GM12878 (cell line): ENCODE data around the gene IFNGR2. TPM values are rescaled to one million over a fixed set of nuclear protein-coding genes. Genes with fewer than 3 reads are reported as not detected.
A peak's percentile ranks its signal among the peaks of the same experiment; 100 is the strongest.

Experiments
- ATAC-seq: fragments of 200-7000 bp; cut with Tn5 transposase; 3 replicates; pipeline ENCODE4 v1.9.1; 2020; ENCODE audit warnings: mild to moderate bottlenecking, moderate library complexity
- BruUV-seq: library from RNA; stranded (reverse); fragments of 400-500 nt; replicated peaks from 2 replicates; lab custom pipeline; 2021; lab: Mats Ljungman, UMichigan
- CTCF ChIA-PET: fragments of 300-600 bp; sonication (Branson Sonifier 250); formaldehyde crosslinking; extraction: SDS; loops from one replicate; lab custom pipeline; 2021; ENCODE audit warnings: inconsistent platforms; lab: Yijun Ruan, JAX
- POLR2A ChIA-PET: fragments of 350-600 bp; formaldehyde crosslinking; extraction: SDS; loops from one replicate; lab custom pipeline; 2021; ENCODE audit warnings: inconsistent platforms; lab: Charles Lee
- RAD21 ChIA-PET: fragments of 300-600 bp; sonication (Branson Sonifier 250); formaldehyde crosslinking; loops from one replicate; lab custom pipeline; 2023; ENCODE audit warnings: antibody characterized with exemption; ENCODE audit not compliant: unreplicated experiment; lab: Charles Lee
- SMC1A ChIA-PET: fragments of 300-600 bp; sonication (Branson Sonifier 250); formaldehyde crosslinking; loops from one replicate; lab custom pipeline; 2023; ENCODE audit not compliant: unreplicated experiment, uncharacterized antibody; lab: Charles Lee
- DNase-seq: peaks from one replicate; pipeline ENCODE4 v3.0.0-alpha.2; 2011; ENCODE audit warnings: low read depth, low spot score
- FAIRE-seq: peaks from 3 replicates; lab custom pipeline; 2011; peaks lifted over from hg19 to GRCh38; lab: Jason Lieb, UNC
- H2AFZ ChIP-seq: 2 replicates; pipeline ENCODE4 v1.6.0; 2011; ENCODE audit warnings: low read depth, low read length, control low read depth; ENCODE audit not compliant: control insufficient read depth
- H3K27ac ChIP-seq: 2 replicates; pipeline ENCODE4 v1.5.1; 2011; ENCODE audit warnings: control low read depth; ENCODE audit not compliant: control insufficient read depth, insufficient read depth
- H3K27me3 ChIP-seq, 2 experiments: replicated peaks in 1 of 2; 2 replicates each; pipeline versions ENCODE4 v1.6.0 to v1.6.1; 2011; ENCODE audit warnings: low read length in 1 of 2; ENCODE audit not compliant: control insufficient read depth in 2 of 2, insufficient read depth in 2 of 2
- H3K36me3 ChIP-seq, 2 experiments: 2 replicates each; pipeline ENCODE4 v1.5.1; 2011; ENCODE audit warnings: low read length in 1 of 2; ENCODE audit not compliant: control insufficient read depth in 2 of 2, insufficient read depth in 2 of 2
- H3K4me1 ChIP-seq: 2 replicates; pipeline ENCODE4 v1.6.1; 2011; ENCODE audit warnings: mild to moderate bottlenecking, low read length, moderate library complexity, mixed read lengths; ENCODE audit not compliant: control insufficient read depth, insufficient read depth
- H3K4me2 ChIP-seq: 2 replicates; pipeline ENCODE4 v1.6.0; 2011; ENCODE audit warnings: control low read depth; ENCODE audit not compliant: control insufficient read depth, insufficient read depth
- H3K4me3 ChIP-seq: fragments of 200-600 bp; sonication (generic); 2 replicates; pipeline ENCODE4 v1.5.1; 2016
- H3K79me2 ChIP-seq: 2 replicates; pipeline ENCODE4 v1.6.0; 2011; ENCODE audit warnings: low read length; ENCODE audit not compliant: control insufficient read depth, insufficient read depth
- H3K9ac ChIP-seq: 2 replicates; pipeline ENCODE4 v1.8.0; 2011; ENCODE audit warnings: low read length, control low read depth, mixed read lengths; ENCODE audit not compliant: control insufficient read depth, insufficient read depth
- H3K9me3 ChIP-seq: replicated peaks from 3 replicates; pipeline ENCODE4 v1.5.1; 2011; ENCODE audit warnings: mild to moderate bottlenecking, low read length; ENCODE audit not compliant: control insufficient read depth, insufficient read depth
- H4K20me1 ChIP-seq: 2 replicates; pipeline ENCODE4 v1.6.0; 2011; ENCODE audit not compliant: control insufficient read depth, insufficient read depth
- ASH2L ChIP-seq: fragments of 300-600, 200-600 bp; sonication (generic); IDR thresholded peaks from 2 replicates; pipeline ENCODE4 v1.6.1; 2017; ENCODE audit warnings: low read depth, mild to moderate bottlenecking, borderline replicate concordance
- CREM ChIP-seq: IDR thresholded peaks from 2 replicates; pipeline ENCODE4 v1.6.1; 2014; ENCODE audit warnings: antibody characterized with exemption, low read depth
- DPF2 ChIP-seq: fragments of 450-650 bp; IDR thresholded peaks from 2 replicates; pipeline ENCODE4 v1.6.1; 2017; ENCODE audit warnings: mild to moderate bottlenecking
- IKZF2 ChIP-seq, 2 experiments: fragments of 450-650 bp; IDR thresholded peaks; 2 replicates each; pipeline ENCODE4 v1.6.1; 2017; ENCODE audit warnings: mild to moderate bottlenecking in 2 of 2, moderate library complexity in 2 of 2
- NKRF ChIP-seq: fragments of 450-650 bp; conservative IDR thresholded peaks from 2 replicates; pipeline ENCODE4 v1.6.1; 2017; ENCODE audit warnings: mild to moderate bottlenecking, moderate library complexity
- PBX3 ChIP-seq: IDR thresholded peaks from 2 replicates; pipeline ENCODE4 v1.6.1; 2011; ENCODE audit warnings: mild to moderate bottlenecking, low read depth, low read length, moderate library complexity; ENCODE audit not compliant: insufficient replicate concordance
- PKNOX1 ChIP-seq: fragments of 450-650 bp; IDR thresholded peaks from 2 replicates; pipeline ENCODE4 v1.6.1; 2016; ENCODE audit warnings: mild to moderate bottlenecking
- TBL1XR1 ChIP-seq: IDR thresholded peaks from 2 replicates; pipeline ENCODE4 v1.6.1; 2012; ENCODE audit warnings: low read depth, low read length, improper control_type of control experiment
- ZNF592 ChIP-seq: fragments of 450-650 bp; IDR thresholded peaks from 2 replicates; pipeline ENCODE4 v1.6.1; 2017; ENCODE audit warnings: mild to moderate bottlenecking, moderate library complexity
- WGBS: methylation state at CpG from one replicate; pipeline ENCODE4 v1.1.6; 2016; ENCODE audit warnings: low lambda C conversion rate; ENCODE audit not compliant: insufficient replicate concordance, insufficient coverage; ENCODE audit errors: missing lambda C conversion rate; 5-methylcytosine and 5-hydroxymethylcytosine counted together
- in situ Hi-C: fragments of 300-500 bp; cut with MboI; formaldehyde crosslinking; loops from 9 replicates; pipeline ENCODE4 v1.14.3; 2018; ENCODE audit warnings: mixed read lengths
- intact Hi-C: fragments of 100-400 bp; cut with micrococcal nuclease; formaldehyde crosslinking; loops from one replicate; pipeline ENCODE4 v1.14.2; 2022; ENCODE audit not compliant: unreplicated experiment
- polyA plus RNA-seq, 11 experiments: library from polyadenylated mRNA; depleted of rRNA in 4 of 11; unstranded in 6 of 11; stranded (reverse) in 5 of 11; fragments of >200 nt; fragmentation: Nextera tagmentation in 4 of 11; fragmentation: Illumina TruSeq in 1 of 11; extraction: Ambion mirVana in 4 of 11; extraction: Trizol in 1 of 11; gene quantifications; 1 replicate in 1 of 11; 2 replicates in 10 of 11; pipeline versions ENCODE4 v1.2.1 to v1.2.3, GENCODE V29; 2011 to 2016; ENCODE audit warnings: inconsistent platforms in 2 of 11, missing spikeins in 2 of 11, low read depth in 1 of 11
- total RNA-seq, 4 experiments: library from RNA; depleted of rRNA in 3 of 4; stranded (reverse); fragments of >200 nt in 3 of 4; fragmentation: Illumina TruSeq in 1 of 4; extraction: Trizol in 1 of 4; gene quantifications; 2 replicates each; pipeline versions ENCODE4 v1.2.1 to v1.2.3, GENCODE V29; 2013 to 2021

IFNGR2 gene
- total and polyA plus RNA-seq, 10 of the 15 experiments (the other 5 are each of a cell fraction or from before 2014, with no cell fraction given) = 23.6 to 98.8 (median 77.0) TPM

- TF ChIP-seq PKNOX1 (peak; percentile 78), NKRF (no peak), IKZF2 (IDR thresholded peaks at IDR 0.05) (peak in 1 of 2 experiments; percentile 44; a peak in 1 of 4 replicates), PBX3 (peak; percentile 83), TBL1XR1 (no peak)
These were observed 9.8 kb downstream of the IFNGR2 start (continued) for GRCh38 chr21:33412832-33413519.

GRCh38 chr21:33414068-33414467 lies 10.9 kb downstream of the IFNGR2 start:
- ChIA-PET SMC1A (interaction anchor here (0.5 to 4.8 kb wide), 8 partner anchors 9 to 184 kb away, joined by 3 to 29 read pairs (median 16); no protein-coding TSS in a partner anchor), RAD21 (interaction anchor here (0.6 to 4.0 kb wide), 7 partner anchors 10 to 214 kb away, joined by 3 to 33 read pairs (median 3); no protein-coding TSS in a partner anchor), CTCF (interaction anchor here (0.9 to 2.5 kb wide), 6 partner anchors 8 to 214 kb away, joined by 3 to 8 read pairs (median 4); no protein-coding TSS in a partner anchor), POLR2A (interaction anchor here (0.6 to 2.1 kb wide), 6 partner anchors 10 to 384 kb away, joined by 4 to 7 read pairs (median 6); no protein-coding TSS in a partner anchor)
- peaks cover 64% of the 10 kb centered on the region for H3K79me2 ChIP-seq
- no peak overlapping the region for H3K4me2 ChIP-seq
- no peak overlapping the region for H3K4me3 ChIP-seq
- WGBS = 96% methylated on average over 14 of the region's 14 CpGs
- H2AFZ ChIP-seq = no peak overlapping the region
- H4K20me1 ChIP-seq = peaks cover 6% of the 10 kb centered on the region
- in situ Hi-C loops = no loop called here
- no peak overlapping the region for H3K27ac ChIP-seq
- H3K9me3 ChIP-seq = no peaks in the 10 kb centered on the region
- intact Hi-C loops = no loop called here
- H3K9ac ChIP-seq = no peak overlapping the region
- no peak for FAIRE-seq
- H3K27me3 ChIP-seq = no peaks in the 10 kb centered on the region
- H3K4me1 ChIP-seq = peaks cover 22% of the 10 kb centered on the region
- BruUV-seq = no TSS peak
- no peak for DNase-seq
- H3K36me3 ChIP-seq = peaks cover 14 to 35% of the 10 kb centered on the region in 2 experiments
- no peak for ATAC-seq
- TF ChIP-seq CREM (no peak), ASH2L (no peak), ZNF592 (no peak), DPF2 (no peak)
